ENCODE results near the gene GPR4. TPM values are rescaled to one million over a fixed set of nuclear protein-coding genes. Genes with fewer than 3 reads are reported as not detected.

The GPR4 gene
- total RNA-seq, 1 donor from 2014 or later = 0.30 TPM

DNA sequence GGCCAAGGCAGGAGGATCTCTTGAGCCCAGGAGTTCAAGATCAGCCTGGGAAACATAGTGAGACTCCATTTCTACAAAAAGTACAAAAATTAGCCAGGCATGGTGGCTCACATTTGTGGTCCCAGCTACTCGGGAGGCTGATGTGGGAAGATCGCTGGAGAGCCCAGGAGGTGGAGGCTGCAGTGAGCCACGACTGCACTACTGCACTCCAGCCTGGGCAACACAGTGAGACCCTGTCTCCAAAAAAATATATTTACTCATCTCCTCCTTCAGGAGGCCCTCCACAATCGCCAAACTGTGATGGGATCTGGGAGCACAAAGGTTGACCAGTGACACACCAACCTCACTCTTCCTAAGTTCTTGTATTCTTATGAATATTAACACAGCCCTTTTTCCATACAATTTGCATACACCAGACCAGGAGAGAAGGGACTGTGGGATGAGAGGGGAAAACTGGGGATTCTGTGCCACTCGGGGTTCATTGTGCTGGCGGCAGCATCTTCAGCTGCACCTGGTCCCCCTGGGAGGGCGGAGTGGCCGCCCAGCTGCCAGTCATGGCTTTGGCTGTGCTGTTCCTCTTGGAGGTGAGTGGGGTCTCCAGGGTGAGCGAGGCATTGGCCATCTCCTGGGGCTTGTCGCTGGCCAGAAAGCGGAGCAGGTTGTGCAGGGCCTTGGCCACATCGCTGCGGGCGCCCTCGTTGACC is 11.6 kb downstream of the GPR4 start:
- Mint-ChIP-seq H3K27me3 (ENCODE audit: low read depth, unreplicated experiment) (peaks cover 4% of the 10 kb centered on the region), H3K4me3 (ENCODE audit: unreplicated experiment) (no peak overlapping the region), H3K4me1 (ENCODE audit: low read depth, unreplicated experiment) (no peaks in the 10 kb centered on the region), H3K36me3 (ENCODE audit: low read depth, unreplicated experiment) (no peaks in the 10 kb centered on the region), H3K9me3 (ENCODE audit: unreplicated experiment) (peaks cover 2% of the 10 kb centered on the region), H3K27ac (ENCODE audit: unreplicated experiment) (no peak overlapping the region)
- no peak for FAIRE-seq
- no peak for DNase-seq (ENCODE audit: low read depth)
- Histone ChIP-seq H3K9ac (ENCODE audit: low read length) (no peak overlapping the region), H3K27ac (ENCODE audit: low read depth, low read length) (no peak overlapping the region), H3K36me3 (ENCODE audit: insufficient read depth, low read length) (no peaks in the 10 kb centered on the region), H2AFZ (ENCODE audit: low read depth, low read length) (no peak overlapping the region), H3K4me1 (ENCODE audit: insufficient read depth, low read length) (no peaks in the 10 kb centered on the region), H4K20me1 (ENCODE audit: insufficient read depth, low read length) (no peaks in the 10 kb centered on the region), H3K9me3 (ENCODE audit: insufficient read depth, low read depth, low read length) (no peaks in the 10 kb centered on the region), H3K79me2 (ENCODE audit: insufficient read depth, low read length) (no peaks in the 10 kb centered on the region), H3K4me3 (ENCODE audit: insufficient read depth, low read depth, low read length) (no peak overlapping the region), H3K27me3 (ENCODE audit: insufficient read depth, low read length) (no peaks in the 10 kb centered on the region), H3K4me2 (ENCODE audit: low read length) (peak overlapping the region; percentile 11)
- TF ChIP-seq EZH2 (IDR thresholded peaks at IDR 0.05; ENCODE audit: insufficient read depth, low read length) (no peak), CTCF (IDR thresholded peaks at IDR 0.05; ENCODE audit: insufficient read depth, low read depth, low read length) (no peak)

- Mint-ChIP-seq H3K36me3 (ENCODE audit: low read depth, unreplicated experiment) (no peaks in the 10 kb centered on the region), H3K9me3 (ENCODE audit: unreplicated experiment) (peaks cover 2% of the 10 kb centered on the region), H3K4me3 (ENCODE audit: unreplicated experiment) (no peak overlapping the region), H3K4me1 (ENCODE audit: low read depth, unreplicated experiment) (no peaks in the 10 kb centered on the region), H3K27ac (ENCODE audit: unreplicated experiment) (no peak overlapping the region), H3K27me3 (ENCODE audit: low read depth, unreplicated experiment) (peaks cover 4% of the 10 kb centered on the region)
- no peak overlapping the region for H3K9ac ChIP-seq (ENCODE audit: low read length)
- H2AFZ ChIP-seq (ENCODE audit: low read depth, low read length) = no peak overlapping the region
- H3K4me2 ChIP-seq (ENCODE audit: low read length) = no peak overlapping the region
- no peaks in the 10 kb centered on the region for H3K27me3 ChIP-seq (ENCODE audit: insufficient read depth, low read length)
- no peaks in the 10 kb centered on the region for H4K20me1 ChIP-seq (ENCODE audit: insufficient read depth, low read length)
- H3K4me1 ChIP-seq (ENCODE audit: insufficient read depth, low read length) = peaks cover 6% of the 10 kb centered on the region
- DNase-seq (ENCODE audit: low read depth) = no peak
- TF ChIP-seq CTCF (IDR thresholded peaks at IDR 0.05; ENCODE audit: insufficient read depth, low read depth, low read length) (no peak), EZH2 (IDR thresholded peaks at IDR 0.05; ENCODE audit: insufficient read depth, low read length) (no peak)
- no peaks in the 10 kb centered on the region for H3K79me2 ChIP-seq (ENCODE audit: insufficient read depth, low read length)
- FAIRE-seq = no peak
- H3K9me3 ChIP-seq (ENCODE audit: insufficient read depth, low read depth, low read length) = no peaks in the 10 kb centered on the region
- H3K4me3 ChIP-seq (ENCODE audit: insufficient read depth, low read depth, low read length) = no peak overlapping the region
- H3K27ac ChIP-seq (ENCODE audit: low read depth, low read length) = no peak overlapping the region
- no peaks in the 10 kb centered on the region for H3K36me3 ChIP-seq (ENCODE audit: insufficient read depth, low read length)
Measured at GRCh38 chr19:45589768-45590167, 12.2 kb downstream of the GPR4 start.

DNA sequence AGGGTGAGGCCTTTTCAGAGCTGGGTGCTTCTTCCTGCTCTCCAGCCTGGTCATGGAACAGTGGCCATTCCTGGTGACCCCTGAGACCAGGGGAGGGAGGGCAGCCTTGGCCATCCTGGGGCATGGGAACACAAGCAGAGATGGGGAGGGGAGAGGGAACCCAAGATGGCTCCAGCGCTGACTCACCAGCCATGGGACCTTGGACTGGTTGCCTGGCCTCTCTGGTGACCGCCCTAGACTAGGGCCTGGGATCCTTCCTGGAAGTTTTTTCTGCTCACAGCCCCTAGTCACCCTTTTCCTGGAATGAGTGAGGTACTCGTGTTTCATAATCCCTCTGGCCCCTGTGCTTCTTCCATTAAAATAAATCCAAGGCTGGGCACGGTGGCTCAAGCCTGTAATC is 14.1 kb downstream of the GPR4 start:
- Histone ChIP-seq H3K36me3 (ENCODE audit: insufficient read depth, low read length) (no peaks in the 10 kb centered on the region), H3K4me1 (ENCODE audit: insufficient read depth, low read length) (peaks cover 9% of the 10 kb centered on the region), H3K27me3 (ENCODE audit: insufficient read depth, low read length) (no peaks in the 10 kb centered on the region), H4K20me1 (ENCODE audit: insufficient read depth, low read length) (no peaks in the 10 kb centered on the region), H2AFZ (ENCODE audit: low read depth, low read length) (no peak overlapping the region), H3K9ac (ENCODE audit: low read length) (no peak overlapping the region), H3K27ac (ENCODE audit: low read depth, low read length) (no peak overlapping the region), H3K4me2 (ENCODE audit: low read length) (no peak overlapping the region), H3K4me3 (ENCODE audit: insufficient read depth, low read depth, low read length) (no peak overlapping the region), H3K79me2 (ENCODE audit: insufficient read depth, low read length) (peaks cover 12% of the 10 kb centered on the region), H3K9me3 (ENCODE audit: insufficient read depth, low read depth, low read length) (no peaks in the 10 kb centered on the region)
- Mint-ChIP-seq H3K4me3 (ENCODE audit: unreplicated experiment) (no peak overlapping the region), H3K4me1 (ENCODE audit: low read depth, unreplicated experiment) (peaks cover 2% of the 10 kb centered on the region), H3K36me3 (ENCODE audit: low read depth, unreplicated experiment) (no peaks in the 10 kb centered on the region), H3K27me3 (ENCODE audit: low read depth, unreplicated experiment) (peaks cover 4% of the 10 kb centered on the region), H3K27ac (ENCODE audit: unreplicated experiment) (no peak overlapping the region), H3K9me3 (ENCODE audit: unreplicated experiment) (peaks cover 2% of the 10 kb centered on the region)
- FAIRE-seq (no peak), DNase-seq (ENCODE audit: low read depth) (no peak)
- no peak for TF ChIP-seq CTCF (IDR thresholded peaks at IDR 0.05; ENCODE audit: insufficient read depth, low read depth, low read length)

Measured in astrocyte (in vitro differentiated cells and primary cell).